GM12875 (cell line): ENCODE measurements around the gene ANKRD13D.

Source experiments
- H3K4me3 ChIP-seq: one replicate; pipeline ENCODE4 v1.5.1; 2011; ENCODE audit warnings: low read depth, low read length, control low read depth
- TF ChIP-seq, protein P1 (sequence below): IDR thresholded peaks from 2 replicates; pipeline ENCODE4 v1.5.1; 2011; ENCODE audit warnings: low read depth, mild to moderate bottlenecking, control low read depth, inconsistent platforms, low read length, moderate library complexity, borderline replicate concordance; ENCODE audit not compliant: insufficient read depth

Gene ANKRD13D

GRCh38 chr11:67280788-67281551 lies 8.1 kb upstream of the ANKRD13D start:
- TF ChIP-seq, protein P1, sequence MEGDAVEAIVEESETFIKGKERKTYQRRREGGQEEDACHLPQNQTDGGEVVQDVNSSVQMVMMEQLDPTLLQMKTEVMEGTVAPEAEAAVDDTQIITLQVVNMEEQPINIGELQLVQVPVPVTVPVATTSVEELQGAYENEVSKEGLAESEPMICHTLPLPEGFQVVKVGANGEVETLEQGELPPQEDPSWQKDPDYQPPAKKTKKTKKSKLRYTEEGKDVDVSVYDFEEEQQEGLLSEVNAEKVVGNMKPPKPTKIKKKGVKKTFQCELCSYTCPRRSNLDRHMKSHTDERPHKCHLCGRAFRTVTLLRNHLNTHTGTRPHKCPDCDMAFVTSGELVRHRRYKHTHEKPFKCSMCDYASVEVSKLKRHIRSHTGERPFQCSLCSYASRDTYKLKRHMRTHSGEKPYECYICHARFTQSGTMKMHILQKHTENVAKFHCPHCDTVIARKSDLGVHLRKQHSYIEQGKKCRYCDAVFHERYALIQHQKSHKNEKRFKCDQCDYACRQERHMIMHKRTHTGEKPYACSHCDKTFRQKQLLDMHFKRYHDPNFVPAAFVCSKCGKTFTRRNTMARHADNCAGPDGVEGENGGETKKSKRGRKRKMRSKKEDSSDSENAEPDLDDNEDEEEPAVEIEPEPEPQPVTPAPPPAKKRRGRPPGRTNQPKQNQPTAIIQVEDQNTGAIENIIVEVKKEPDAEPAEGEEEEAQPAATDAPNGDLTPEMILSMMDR = no peak
- H3K4me3 ChIP-seq = no peak overlapping the region

DNA sequence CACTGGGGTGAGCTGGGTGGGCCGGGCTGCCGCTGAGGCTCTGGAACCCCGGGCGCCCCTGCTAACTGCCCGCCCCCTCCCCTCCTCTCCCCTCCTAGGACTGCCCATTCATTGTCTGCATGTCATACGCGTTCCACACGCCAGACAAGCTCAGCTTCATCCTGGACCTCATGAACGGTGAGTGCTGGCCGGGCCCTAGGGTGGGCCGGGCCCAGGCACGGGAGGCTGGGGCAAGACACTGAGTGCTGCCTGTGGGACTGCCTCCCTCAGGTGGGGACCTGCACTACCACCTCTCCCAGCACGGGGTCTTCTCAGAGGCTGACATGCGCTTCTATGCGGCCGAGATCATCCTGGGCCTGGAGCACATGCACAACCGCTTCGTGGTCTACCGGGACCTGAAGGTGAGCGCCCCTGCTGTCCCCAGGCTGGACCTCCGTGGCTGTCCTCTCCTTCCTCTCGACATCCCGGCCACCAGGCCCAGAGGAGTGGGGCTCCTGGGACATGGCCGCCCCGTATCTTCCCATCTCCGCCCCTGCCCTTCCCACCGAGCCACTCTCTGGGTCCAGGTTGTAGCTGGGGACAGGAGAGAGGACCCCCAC lies 7.5 kb upstream of the ANKRD13D start:
- TF ChIP-seq, protein P1 = no peak
- H3K4me3 ChIP-seq = no peak overlapping the region

- TF ChIP-seq, protein P1 = no peak
- no peak overlapping the region for H3K4me3 ChIP-seq
Observed at GRCh38 chr11:67282155-67282875, 6.8 kb upstream of the ANKRD13D start.

DNA sequence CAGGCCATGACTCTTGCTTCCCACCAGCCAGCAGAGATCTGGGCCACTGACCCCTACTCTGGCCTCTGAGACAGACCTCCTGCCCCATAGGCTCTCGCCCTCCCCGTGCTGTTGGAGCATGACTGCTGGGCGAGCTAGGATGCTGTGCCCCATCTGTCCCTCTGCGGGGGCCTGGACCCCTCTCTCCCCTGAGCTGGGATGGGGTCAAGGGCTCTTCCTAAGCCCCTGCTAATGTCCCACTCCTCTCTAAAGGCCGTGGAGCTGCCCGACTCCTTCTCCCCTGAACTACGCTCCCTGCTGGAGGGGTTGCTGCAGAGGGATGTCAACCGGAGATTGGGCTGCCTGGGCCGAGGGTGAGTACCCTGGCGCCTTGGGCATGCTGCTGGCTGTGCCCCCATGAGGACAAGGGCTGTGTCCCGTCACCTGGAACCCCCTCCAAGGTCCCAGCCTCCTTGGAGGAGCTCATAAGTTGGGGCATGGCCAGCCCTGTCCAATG lies 6.2 kb upstream of the ANKRD13D start:
- TF ChIP-seq, protein P1 = no peak
- H3K4me3 ChIP-seq = no peak overlapping the region

DNA sequence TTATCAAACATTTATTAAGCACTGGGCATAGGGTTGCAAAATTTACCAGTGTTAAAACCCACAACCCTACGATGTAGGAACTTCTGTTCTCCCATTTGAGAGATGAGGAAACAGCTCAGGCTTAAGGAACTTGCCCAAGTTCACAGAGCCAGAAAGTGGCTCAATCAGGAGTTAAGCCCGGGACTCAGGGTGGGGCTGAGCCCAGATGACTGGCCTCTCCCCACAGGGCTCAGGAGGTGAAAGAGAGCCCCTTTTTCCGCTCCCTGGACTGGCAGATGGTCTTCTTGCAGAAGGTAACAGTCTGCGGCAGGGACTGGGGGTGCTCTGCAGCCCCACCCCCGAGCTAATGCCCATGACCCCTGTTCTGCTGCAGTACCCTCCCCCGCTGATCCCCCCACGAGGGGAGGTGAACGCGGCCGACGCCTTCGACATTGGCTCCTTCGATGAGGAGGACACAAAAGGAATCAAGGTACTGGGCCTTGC lies 5.6 kb upstream of the ANKRD13D start:
- no peak overlapping the region for H3K4me3 ChIP-seq
- TF ChIP-seq, protein P1 = no peak

- TF ChIP-seq, protein P1 = no peak
- H3K4me3 ChIP-seq = no peak overlapping the region
Observed at GRCh38 chr11:67284811-67285540, 4.1 kb upstream of the ANKRD13D start.
